ENCODE results near the gene TMEM61.
A peak's percentile ranks its signal among the peaks of the same experiment; 100 is the strongest.

Gene TMEM61

GRCh38 chr1:54987919-54988705 lies 7.7 kb downstream of the TMEM61 start:
- Histone ChIP-seq H4K5ac (ENCODE audit: low read length) (no peak overlapping the region), H2AK5ac (ENCODE audit: low read length) (no peak overlapping the region), H2BK15ac (replicated peaks; ENCODE audit: low read depth) (no peak overlapping the region), H3K4me2 (ENCODE audit: low read length) (no peak overlapping the region), H2BK120ac (ENCODE audit: low read depth, low read length) (no peak overlapping the region), H3K18ac (ENCODE audit: low read length) (no peak overlapping the region), H3K4me3 (ENCODE audit: low read length) (no peak overlapping the region), H4K8ac (ENCODE audit: low read depth, low read length) (no peak overlapping the region), H3K23ac (ENCODE audit: low read length) (no peak overlapping the region), H3K36me3 (ENCODE audit: control insufficient read depth, insufficient read depth, low read length) (no peaks in the 10 kb centered on the region), H3K27me3 (ENCODE audit: insufficient read depth, low read length, poor library complexity) (no peaks in the 10 kb centered on the region), H3K79me2 (ENCODE audit: control insufficient read depth, insufficient read depth, low read length) (no peaks in the 10 kb centered on the region), H3K4me1 (ENCODE audit: control insufficient read depth, low read depth, low read length) (no peaks in the 10 kb centered on the region), H3K79me1 (ENCODE audit: low read length) (no peaks in the 10 kb centered on the region), H2BK5ac (ENCODE audit: low read length) (no peak overlapping the region), H3K9ac (ENCODE audit: low read length) (no peak overlapping the region), H3K27ac (ENCODE audit: low read depth, low read length) (no peak overlapping the region), H3K56ac (ENCODE audit: low read length) (no peak overlapping the region), H3K4ac (ENCODE audit: low read depth, low read length) (no peak overlapping the region)
- no CpG with 5 or more reads among the region's 8 CpGs for WGBS (ENCODE audit: extremely low coverage, insufficient coverage, low lambda C conversion rate)
- peak; percentile 28 for DNase-seq

- Histone ChIP-seq H3K79me1 (ENCODE audit: low read length) (no peaks in the 10 kb centered on the region), H3K79me2 (ENCODE audit: control insufficient read depth, insufficient read depth, low read length) (no peaks in the 10 kb centered on the region), H2BK120ac (ENCODE audit: low read depth, low read length) (no peak overlapping the region), H3K4me1 (ENCODE audit: control insufficient read depth, low read depth, low read length) (no peaks in the 10 kb centered on the region), H4K8ac (ENCODE audit: low read depth, low read length) (no peak overlapping the region), H3K23ac (ENCODE audit: low read length) (no peak overlapping the region), H4K5ac (ENCODE audit: low read length) (no peak overlapping the region), H3K56ac (ENCODE audit: low read length) (no peak overlapping the region), H3K18ac (ENCODE audit: low read length) (no peak overlapping the region), H2BK5ac (ENCODE audit: low read length) (no peak overlapping the region), H3K4ac (ENCODE audit: low read depth, low read length) (no peak overlapping the region), H2AK5ac (ENCODE audit: low read length) (no peak overlapping the region), H3K36me3 (ENCODE audit: control insufficient read depth, insufficient read depth, low read length) (no peaks in the 10 kb centered on the region), H3K27ac (ENCODE audit: low read depth, low read length) (no peak overlapping the region), H3K9ac (ENCODE audit: low read length) (no peak overlapping the region), H3K27me3 (ENCODE audit: insufficient read depth, low read length, poor library complexity) (no peaks in the 10 kb centered on the region), H2BK15ac (replicated peaks; ENCODE audit: low read depth) (no peak overlapping the region), H3K4me3 (ENCODE audit: low read length) (no peak overlapping the region), H3K4me2 (ENCODE audit: low read length) (no peak overlapping the region)
- no peak for DNase-seq
- WGBS (ENCODE audit: extremely low coverage, insufficient coverage, low lambda C conversion rate), result no CpG with 5 or more reads among the region's 4 CpGs
Measured at GRCh38 chr1:54988975-54989374, 8.5 kb downstream of the TMEM61 start.

- no peak overlapping the region for H4K5ac ChIP-seq (ENCODE audit: low read length)
- H3K18ac ChIP-seq (ENCODE audit: low read length), result no peak overlapping the region
- no peak overlapping the region for H2BK15ac ChIP-seq (replicated peaks; ENCODE audit: low read depth)
- H3K27me3 ChIP-seq (ENCODE audit: insufficient read depth, low read length, poor library complexity), result no peaks in the 10 kb centered on the region
- H3K79me2 ChIP-seq (ENCODE audit: control insufficient read depth, insufficient read depth, low read length), result no peaks in the 10 kb centered on the region
- no peak overlapping the region for H4K8ac ChIP-seq (ENCODE audit: low read depth, low read length)
- no peak overlapping the region for H3K9ac ChIP-seq (ENCODE audit: low read length)
- no peak overlapping the region for H3K4me3 ChIP-seq (ENCODE audit: low read length)
- no peak overlapping the region for H3K23ac ChIP-seq (ENCODE audit: low read length)
- H3K36me3 ChIP-seq (ENCODE audit: control insufficient read depth, insufficient read depth, low read length), result no peaks in the 10 kb centered on the region
- H3K56ac ChIP-seq (ENCODE audit: low read length), result no peak overlapping the region
- peaks cover 3% of the 10 kb centered on the region for H3K4me1 ChIP-seq (ENCODE audit: control insufficient read depth, low read depth, low read length)
- no peak overlapping the region for H2BK120ac ChIP-seq (ENCODE audit: low read depth, low read length)
- H3K4me2 ChIP-seq (ENCODE audit: low read length), result no peak overlapping the region
- H2BK5ac ChIP-seq (ENCODE audit: low read length), result no peak overlapping the region
- no peak overlapping the region for H2AK5ac ChIP-seq (ENCODE audit: low read length)
- no peak overlapping the region for H3K27ac ChIP-seq (ENCODE audit: low read depth, low read length)
- no CpG with 5 or more reads among the region's 8 CpGs for WGBS (ENCODE audit: extremely low coverage, insufficient coverage, low lambda C conversion rate)
- no peaks in the 10 kb centered on the region for H3K79me1 ChIP-seq (ENCODE audit: low read length)
- DNase-seq, result no peak
- no peak overlapping the region for H3K4ac ChIP-seq (ENCODE audit: low read depth, low read length)
Measured at GRCh38 chr1:54989473-54989872, 9.0 kb downstream of the TMEM61 start.

GRCh38 chr1:54989968-54990810 lies 9.8 kb downstream of the TMEM61 start:
- no peak overlapping the region for H3K4ac ChIP-seq (ENCODE audit: low read depth, low read length)
- no peak overlapping the region for H2BK5ac ChIP-seq (ENCODE audit: low read length)
- no peaks in the 10 kb centered on the region for H3K36me3 ChIP-seq (ENCODE audit: control insufficient read depth, insufficient read depth, low read length)
- peaks cover 3% of the 10 kb centered on the region for H3K4me1 ChIP-seq (ENCODE audit: control insufficient read depth, low read depth, low read length)
- no peaks in the 10 kb centered on the region for H3K79me2 ChIP-seq (ENCODE audit: control insufficient read depth, insufficient read depth, low read length)
- H3K4me2 ChIP-seq (ENCODE audit: low read length), result no peak overlapping the region
- no CpG with 5 or more reads among the region's 13 CpGs for WGBS (ENCODE audit: extremely low coverage, insufficient coverage, low lambda C conversion rate)
- H3K27ac ChIP-seq (ENCODE audit: low read depth, low read length), result no peak overlapping the region
- no peaks in the 10 kb centered on the region for H3K27me3 ChIP-seq (ENCODE audit: insufficient read depth, low read length, poor library complexity)
- H3K9ac ChIP-seq (ENCODE audit: low read length), result no peak overlapping the region
- H3K23ac ChIP-seq (ENCODE audit: low read length), result no peak overlapping the region
- H4K5ac ChIP-seq (ENCODE audit: low read length), result no peak overlapping the region
- H3K56ac ChIP-seq (ENCODE audit: low read length), result no peak overlapping the region
- peak; percentile 51 for DNase-seq
- no peak overlapping the region for H2AK5ac ChIP-seq (ENCODE audit: low read length)
- no peak overlapping the region for H3K4me3 ChIP-seq (ENCODE audit: low read length)
- no peaks in the 10 kb centered on the region for H3K79me1 ChIP-seq (ENCODE audit: low read length)
- H2BK120ac ChIP-seq (ENCODE audit: low read depth, low read length), result no peak overlapping the region
- no peak overlapping the region for H4K8ac ChIP-seq (ENCODE audit: low read depth, low read length)
- no peak overlapping the region for H2BK15ac ChIP-seq (replicated peaks; ENCODE audit: low read depth)
- H3K18ac ChIP-seq (ENCODE audit: low read length), result no peak overlapping the region

GRCh38 chr1:54990916-54991315 lies 10.5 kb downstream of the TMEM61 start:
- no peaks in the 10 kb centered on the region for H3K79me1 ChIP-seq (ENCODE audit: low read length)
- no peaks in the 10 kb centered on the region for H3K27me3 ChIP-seq (ENCODE audit: insufficient read depth, low read length, poor library complexity)
- no peak overlapping the region for H2BK5ac ChIP-seq (ENCODE audit: low read length)
- H4K8ac ChIP-seq (ENCODE audit: low read depth, low read length), result no peak overlapping the region
- H4K5ac ChIP-seq (ENCODE audit: low read length), result no peak overlapping the region
- no peak overlapping the region for H3K18ac ChIP-seq (ENCODE audit: low read length)
- H3K9ac ChIP-seq (ENCODE audit: low read length), result no peak overlapping the region
- H3K36me3 ChIP-seq (ENCODE audit: control insufficient read depth, insufficient read depth, low read length), result no peaks in the 10 kb centered on the region
- no peak overlapping the region for H3K23ac ChIP-seq (ENCODE audit: low read length)
- no peak overlapping the region for H3K4ac ChIP-seq (ENCODE audit: low read depth, low read length)
- no CpG with 5 or more reads among the region's 4 CpGs for WGBS (ENCODE audit: extremely low coverage, insufficient coverage, low lambda C conversion rate)
- no peak overlapping the region for H2AK5ac ChIP-seq (ENCODE audit: low read length)
- H2BK120ac ChIP-seq (ENCODE audit: low read depth, low read length), result no peak overlapping the region
- H3K4me1 ChIP-seq (ENCODE audit: control insufficient read depth, low read depth, low read length), result peaks cover 3% of the 10 kb centered on the region
- H3K27ac ChIP-seq (ENCODE audit: low read depth, low read length), result no peak overlapping the region
- no peak overlapping the region for H3K4me3 ChIP-seq (ENCODE audit: low read length)
- no peak overlapping the region for H3K4me2 ChIP-seq (ENCODE audit: low read length)
- H2BK15ac ChIP-seq (replicated peaks; ENCODE audit: low read depth), result no peak overlapping the region
- no peak overlapping the region for H3K56ac ChIP-seq (ENCODE audit: low read length)
- no peak for DNase-seq
- no peaks in the 10 kb centered on the region for H3K79me2 ChIP-seq (ENCODE audit: control insufficient read depth, insufficient read depth, low read length)
